ENCODE measurements around the gene TMF1.

The TMF1 gene

DNA sequence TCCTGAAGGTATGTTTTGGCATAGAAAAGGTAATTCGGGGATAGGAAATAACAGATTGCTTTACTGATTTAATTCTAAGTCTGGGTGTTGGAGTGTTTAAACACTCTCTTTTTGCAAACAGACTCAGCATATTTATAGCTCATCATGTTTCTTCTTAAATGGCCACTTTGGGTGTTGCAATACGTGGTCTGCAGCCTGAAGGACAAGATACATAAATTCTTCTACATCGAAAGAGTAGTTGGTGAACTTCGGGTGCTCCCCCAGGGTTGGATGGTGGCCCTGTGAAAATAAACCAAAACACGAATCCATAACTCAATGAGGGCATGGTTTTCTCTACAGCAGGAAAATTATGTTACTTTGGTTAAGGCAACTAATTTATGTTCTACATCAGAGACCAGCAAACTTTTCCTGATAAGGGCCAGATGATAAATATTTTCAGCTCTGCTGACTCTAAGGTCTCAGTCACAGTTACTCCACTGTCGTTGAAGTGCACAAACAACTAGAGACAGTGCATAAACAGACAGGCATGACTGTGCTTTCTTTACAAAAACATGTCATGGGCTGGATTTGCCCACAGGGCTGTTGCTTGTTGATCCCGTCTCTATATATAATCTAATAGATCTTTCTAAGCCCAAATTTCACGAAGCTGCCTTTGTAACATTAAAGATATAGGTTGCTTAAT, 74.5 kb downstream of the TMF1 start:
- no peak for DNase-seq

DNA sequence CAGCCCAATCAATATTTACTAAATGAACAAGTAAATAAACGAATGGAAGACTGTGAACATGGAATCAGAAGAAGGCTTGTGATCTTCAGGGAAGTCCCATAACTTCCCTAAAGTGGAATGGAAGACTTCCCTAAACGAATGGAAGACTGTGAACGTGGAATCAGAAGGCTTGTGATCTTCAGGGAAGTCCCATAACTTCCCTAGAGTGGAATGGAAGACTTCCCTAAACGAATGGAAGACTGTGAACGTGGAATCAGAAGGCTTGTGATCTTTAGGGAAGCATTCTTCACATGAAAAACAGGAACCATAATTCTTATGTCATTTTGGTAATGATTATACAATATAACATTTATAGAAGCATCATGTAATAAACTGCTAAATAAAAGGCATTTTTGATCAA, 77.4 kb downstream of the TMF1 start:
- no peak for DNase-seq

GRCh38 chr3:68973639-68974038, 78.5 kb downstream of the TMF1 start:
- no peak for DNase-seq

GRCh38 chr3:68972358-68972979, 79.7 kb downstream of the TMF1 start:
- peak; percentile 35 for DNase-seq
